NCI-H345 (cell line): ENCODE data around the gene ENTHD1.
"Not testable (repeated sequence)": the region's sequence is repeated elsewhere in the genome, so short reads cannot be mapped to it uniquely, and the experiment has no call there.

Source experiments
- DNase-seq: peaks from one replicate; lab custom pipeline; 2025; lab: John Stamatoyannopoulos, UW

ENTHD1 gene

DNA sequence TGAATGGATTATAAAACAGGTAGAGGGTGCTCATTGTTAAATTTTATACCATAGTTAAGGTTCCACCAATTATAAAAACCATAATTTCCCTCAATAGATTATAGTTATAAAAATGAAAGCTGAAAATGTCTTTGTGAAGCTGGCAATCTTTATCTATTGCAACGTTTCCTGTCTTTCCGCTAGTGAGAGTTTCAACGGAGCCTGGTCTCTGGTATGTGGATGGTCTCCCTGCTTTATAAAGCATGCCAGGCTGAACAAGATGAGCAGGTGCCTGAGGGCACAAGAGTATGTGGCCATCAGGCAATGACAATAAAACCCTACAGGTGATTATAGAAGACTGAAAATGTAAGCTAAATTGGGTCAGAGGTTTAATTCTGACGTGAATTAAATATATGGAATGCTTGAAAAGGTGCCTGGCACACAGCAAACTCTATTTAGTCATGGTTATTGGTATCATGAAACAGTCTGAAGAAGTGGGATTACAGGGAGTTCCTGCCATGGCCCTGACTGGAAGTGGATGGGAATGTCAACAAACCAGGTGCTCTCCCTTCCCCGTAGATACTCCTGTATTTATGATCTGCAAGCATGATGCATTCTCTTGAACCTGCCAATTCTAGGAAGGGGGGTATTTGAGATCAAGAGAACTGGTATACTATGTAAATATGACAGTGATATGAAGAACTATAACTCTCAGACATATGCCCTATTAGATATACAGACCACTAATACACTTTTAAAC, 115.7 kb downstream of the ENTHD1 start:
- DNase-seq, result peak; percentile 12

DNA sequence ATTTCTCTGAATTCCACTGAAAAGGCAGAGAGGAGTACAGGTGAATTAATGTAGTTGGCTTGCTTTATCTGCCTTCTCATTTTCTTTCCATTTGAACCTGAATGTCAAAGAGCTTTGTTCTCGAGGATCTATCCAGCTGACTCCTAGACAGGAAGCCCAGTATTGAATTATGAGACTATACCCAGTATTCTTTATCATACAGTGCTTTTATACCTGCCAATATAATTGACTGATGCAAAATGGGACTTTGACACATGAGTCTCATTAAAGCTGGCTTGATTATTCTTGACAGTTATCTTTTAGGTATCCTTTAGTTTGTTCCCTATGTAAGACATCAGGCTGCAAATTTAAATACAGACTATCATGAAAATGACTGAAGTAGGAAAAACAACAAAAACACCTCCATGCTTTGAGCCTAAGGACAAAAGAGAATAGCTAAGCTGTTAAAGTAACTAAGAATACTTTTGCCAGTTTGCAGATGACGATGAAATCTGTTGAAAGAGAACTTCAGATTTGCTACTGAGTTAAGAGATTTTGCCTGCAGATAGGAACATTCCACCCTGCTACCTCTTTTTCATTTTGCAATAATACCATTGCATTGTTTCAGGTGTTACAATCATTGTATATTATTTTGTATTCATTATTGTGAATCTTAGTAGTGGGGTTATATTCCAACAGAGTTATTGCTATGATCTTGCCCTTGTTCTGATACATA, 117.1 kb downstream of the ENTHD1 start:
- DNase-seq, result no peak

DNA sequence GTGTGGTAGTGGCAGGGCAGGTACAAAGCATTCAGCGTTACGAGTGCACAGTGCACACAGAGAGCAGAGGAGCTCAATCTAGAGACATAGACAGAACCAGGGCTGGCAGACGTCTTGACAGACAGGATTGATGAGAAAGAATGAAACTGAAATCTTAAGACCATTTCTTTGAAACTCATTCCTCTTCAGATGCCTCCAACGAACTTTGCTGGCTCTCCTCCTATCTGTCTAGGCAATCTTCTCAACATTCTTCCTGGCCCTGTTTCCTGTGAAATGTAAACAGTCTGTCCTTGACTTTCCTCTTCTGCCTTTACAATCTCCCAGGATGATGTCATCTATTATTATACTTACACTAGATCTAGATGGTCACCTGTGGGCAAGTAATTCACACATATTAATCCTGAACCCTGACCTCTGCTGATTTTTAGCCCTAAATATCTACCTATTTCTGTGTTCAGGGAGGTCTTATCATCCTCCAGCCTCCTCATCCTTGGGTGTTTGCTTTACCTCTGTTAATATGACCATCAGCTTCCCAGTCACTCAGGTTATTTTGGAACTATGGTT, 119.5 kb downstream of the ENTHD1 start:
- DNase-seq, result no peak

DNA sequence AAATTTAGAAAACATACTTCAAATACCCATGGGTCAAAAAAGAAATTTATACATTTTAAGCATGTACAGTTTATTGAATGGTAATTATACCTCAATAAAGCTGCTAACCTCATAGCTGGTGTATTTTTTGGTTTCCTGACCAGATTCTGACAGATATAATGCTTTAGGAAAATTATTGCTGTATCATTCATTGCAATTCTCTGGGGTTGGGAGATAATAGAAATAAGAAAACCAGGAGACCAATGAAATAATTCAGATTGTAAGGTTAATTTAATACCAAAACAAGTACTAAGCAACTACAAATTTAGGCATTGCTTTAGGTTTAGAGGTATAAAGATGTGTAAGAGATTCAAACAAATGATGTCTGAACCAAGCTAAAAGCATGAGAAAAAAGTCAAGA, 120.1 kb downstream of the ENTHD1 start:
- DNase-seq, result no peak

DNA sequence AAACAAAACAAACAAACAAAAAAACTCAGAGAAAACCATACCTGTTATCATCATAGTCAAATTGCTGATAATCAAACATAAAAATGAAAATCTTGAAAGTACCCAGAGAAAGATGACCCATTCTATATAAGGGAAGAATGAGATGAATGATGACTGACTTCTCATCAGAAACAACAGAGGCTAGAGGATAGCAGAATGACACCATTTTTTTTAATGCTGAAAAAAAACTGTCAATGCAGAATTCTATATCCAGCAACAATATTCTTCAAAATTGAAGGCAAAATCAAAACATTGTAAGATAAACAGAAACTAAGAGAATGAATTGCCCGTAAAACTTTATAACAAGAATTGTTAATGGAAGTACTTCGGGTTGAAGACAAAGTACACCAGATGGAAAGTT, 122.1 kb downstream of the ENTHD1 start:
- no peak for DNase-seq

DNA sequence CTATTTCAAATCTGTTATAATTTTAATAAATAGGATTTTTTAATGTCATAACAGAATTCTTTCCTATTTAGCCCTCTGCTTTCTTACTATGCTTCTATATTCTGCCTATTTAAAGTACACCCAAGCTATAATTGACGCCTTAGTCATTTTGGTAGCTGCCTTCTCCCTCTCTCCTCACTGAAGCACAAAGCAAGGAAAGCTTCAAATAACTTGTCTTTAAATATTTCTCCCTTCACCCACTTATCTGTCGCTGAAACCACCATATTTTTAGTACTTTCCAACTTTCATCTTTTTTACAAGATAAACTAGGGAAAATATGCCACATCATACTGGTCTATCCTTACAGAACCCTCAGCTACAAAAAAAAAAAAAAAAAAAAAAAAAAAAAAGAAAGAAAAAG, 127.9 kb downstream of the ENTHD1 start:
- DNase-seq, result no peak

DNA sequence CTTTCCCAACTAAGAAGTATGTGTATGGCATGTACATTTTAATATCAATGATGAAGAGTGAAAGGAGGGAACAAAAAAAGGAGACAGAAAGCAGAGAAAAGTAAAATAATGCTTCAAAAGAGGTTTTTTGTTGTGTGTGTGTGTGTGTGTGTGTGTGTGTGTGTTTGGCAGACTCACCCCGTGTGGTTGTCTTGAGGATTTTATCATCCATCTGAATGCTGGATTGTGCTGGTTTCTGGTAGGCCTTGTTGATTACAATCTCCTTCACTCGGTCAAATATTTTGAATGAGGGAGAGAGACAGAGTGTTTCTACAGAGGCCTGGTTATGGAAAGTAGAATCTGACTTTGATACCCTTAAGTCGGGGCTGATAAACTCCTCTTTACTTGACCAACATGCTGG, 128.5 kb downstream of the ENTHD1 start:
- no peak for DNase-seq

DNA sequence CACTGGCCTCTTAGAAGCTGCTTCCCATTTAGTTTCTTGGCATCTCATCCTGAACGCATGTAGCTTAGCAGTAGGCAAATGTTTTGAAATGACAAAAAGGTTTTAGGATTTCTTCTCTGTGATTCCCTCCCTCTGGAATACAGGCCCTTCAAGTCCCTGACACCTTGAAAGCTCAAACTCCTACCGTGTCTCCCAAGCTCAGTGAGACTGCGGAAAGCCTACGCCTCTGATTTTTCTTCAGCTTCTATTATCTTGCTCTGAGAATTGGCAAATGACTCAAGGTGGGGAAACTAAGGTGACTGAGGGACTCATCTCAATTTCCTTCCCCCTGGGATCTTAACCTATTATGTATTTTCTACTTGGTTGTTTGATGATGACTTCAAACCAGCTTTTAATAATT, 130.3 kb downstream of the ENTHD1 start:
- DNase-seq, result no peak

DNA sequence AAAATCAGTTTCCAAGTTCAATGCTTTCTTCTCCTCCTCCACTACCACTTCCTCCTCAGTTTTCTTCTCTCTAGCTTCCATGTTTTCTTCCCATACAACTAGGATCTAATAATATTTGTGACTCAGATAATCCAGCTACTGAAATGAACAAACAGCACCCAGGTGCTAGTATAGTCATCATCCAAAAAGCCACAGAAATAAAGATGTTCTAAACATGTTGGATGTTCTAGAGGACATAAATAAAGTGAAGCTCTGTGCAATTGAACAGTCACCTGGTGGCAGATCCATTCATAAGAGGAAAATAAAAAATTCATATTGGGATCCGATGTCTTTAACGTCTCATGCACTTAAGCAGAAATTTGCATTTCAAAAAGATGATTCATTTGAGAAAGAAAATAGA, 142.8 kb downstream of the ENTHD1 start:
- no peak for DNase-seq

DNA sequence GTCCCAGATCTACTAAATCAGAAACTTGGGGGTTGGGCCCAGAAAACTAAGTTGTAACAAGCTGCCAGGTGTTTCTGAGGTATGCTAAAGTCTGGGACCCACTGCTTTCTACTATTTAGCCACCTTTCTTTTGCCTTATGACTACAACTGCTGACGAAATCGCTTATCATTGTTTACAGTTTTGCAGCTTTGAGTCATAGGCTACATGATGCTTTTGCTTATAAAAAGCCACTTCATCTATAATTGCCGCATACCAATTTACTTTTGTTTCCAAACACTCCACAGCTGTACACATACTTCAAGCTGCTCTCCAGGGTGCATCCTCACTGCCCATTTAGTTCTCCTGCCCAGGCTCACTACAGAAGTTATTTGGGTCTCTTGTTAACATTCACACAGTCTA, 144.7 kb downstream of the ENTHD1 start:
- DNase-seq, result peak; percentile 71

DNA sequence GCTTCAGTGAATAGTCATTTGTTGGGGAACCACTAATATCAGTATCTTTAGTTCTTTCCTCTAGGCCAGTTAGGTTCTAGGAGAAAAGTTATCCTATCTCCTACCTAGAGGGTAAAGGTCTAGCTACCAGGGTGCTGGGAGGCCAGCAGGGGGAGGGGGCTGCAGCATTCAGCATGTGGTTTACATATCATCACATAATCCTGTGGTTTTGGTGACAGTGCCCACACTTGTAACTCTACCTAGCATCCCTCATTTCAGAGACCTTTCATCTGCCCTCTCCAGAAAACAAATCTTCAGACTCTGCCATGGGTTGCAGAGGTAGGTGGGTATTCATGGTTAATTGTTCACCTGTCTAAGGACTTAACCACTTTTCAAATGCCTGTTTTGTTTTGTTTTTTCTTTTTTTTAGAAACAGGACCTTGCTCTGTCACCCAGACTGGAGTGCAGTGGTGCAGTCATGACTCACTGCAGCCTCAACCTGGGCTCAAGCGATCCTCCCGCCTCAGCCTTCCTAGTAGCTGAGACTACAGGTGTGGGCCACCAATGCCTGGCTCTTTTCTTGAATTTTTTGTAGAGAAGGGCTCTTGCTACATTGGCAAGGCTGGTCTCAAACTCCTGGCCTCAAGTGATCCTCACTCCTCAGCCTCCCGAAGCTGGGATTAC, 146.8 kb downstream of the ENTHD1 start:
- DNase-seq, result no peak

DNA sequence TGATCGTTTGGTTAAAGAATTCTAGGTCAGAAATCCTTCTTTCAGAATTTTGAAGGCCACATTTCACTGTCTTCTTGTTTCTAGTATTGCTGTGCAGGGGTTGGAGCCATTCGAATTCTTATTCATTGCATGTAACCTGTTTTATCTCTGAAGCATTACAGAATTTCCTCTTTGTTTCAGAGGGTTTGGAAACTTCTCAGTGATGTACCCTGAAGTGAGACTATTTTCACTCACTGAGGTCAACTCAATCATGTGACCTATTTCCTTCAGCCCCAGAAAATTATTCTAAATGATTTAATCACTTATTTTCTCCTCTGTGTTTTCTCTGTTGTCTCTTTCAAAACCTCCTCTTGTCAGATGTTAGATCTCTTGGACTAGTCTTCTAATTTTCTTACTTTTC, 147.8 kb downstream of the ENTHD1 start:
- no peak for DNase-seq

DNA sequence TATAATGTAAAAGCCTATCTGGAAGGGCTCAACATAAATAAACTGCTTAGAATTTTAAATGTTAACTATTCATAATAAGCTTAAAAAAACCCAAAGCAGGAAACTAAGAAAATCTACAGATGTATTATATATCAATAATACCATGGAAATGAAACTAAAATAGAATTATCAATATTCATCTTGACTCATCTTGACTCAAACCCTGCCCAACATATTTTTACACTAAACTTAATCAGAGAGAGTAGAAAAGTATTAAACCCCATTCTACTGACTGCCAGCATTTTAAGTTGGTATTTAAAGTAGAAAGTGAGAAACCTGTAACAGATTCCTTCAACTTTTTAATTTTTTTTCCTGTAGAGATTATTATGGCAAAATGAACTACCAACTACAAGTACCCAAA, 149.2 kb downstream of the ENTHD1 start:
- no peak for DNase-seq

DNA sequence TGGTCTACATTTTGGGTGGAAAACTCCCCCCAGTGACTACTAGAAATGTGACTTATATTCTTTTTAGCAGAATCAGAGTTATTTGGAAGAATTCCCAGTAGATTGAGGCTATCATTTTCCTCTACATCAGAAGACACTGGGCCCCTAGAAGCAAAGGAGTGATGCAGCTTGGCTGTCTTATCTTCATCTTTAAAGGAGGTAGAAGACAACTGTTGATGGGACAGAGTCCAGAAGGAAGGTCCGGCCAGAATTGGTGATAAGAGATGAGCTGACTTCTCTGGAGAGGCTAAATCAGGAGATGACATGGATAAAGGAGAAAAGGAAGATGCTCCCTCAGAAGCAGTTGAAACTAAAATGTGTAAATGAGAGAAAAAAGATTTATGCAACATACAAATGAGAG, 149.6 kb downstream of the ENTHD1 start:
- DNase-seq, result no peak

DNA sequence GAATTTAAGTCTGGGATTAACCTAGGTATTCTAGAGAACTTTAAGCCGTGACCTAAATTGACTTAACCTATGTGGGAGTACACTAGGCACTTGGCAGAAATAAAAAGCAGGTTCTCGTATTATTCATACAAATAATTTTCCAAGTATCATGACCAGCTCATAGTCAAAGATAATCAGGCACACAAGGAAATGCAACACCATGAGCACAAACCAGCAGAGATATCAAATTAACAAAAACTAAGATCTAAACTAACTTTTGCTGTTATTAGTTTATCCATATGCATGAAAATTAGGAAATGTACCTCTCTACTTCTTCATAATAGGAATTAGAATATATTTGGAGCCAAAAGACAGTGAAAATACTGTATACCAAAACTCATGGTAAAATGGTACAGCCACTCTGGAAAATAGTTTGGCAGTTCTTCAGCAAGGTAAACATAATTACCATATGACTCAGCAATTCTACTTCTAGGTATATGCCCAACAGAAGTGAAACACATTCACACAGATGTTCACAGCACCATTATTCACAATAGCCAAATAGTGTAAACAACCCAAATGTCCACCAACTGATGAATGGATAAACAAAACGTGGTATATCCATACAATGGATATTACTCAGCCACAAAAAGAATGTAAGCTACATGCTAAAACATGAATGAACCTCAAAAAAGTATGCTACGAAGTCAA, 154.1 kb downstream of the ENTHD1 start:
- no peak for DNase-seq

DNA sequence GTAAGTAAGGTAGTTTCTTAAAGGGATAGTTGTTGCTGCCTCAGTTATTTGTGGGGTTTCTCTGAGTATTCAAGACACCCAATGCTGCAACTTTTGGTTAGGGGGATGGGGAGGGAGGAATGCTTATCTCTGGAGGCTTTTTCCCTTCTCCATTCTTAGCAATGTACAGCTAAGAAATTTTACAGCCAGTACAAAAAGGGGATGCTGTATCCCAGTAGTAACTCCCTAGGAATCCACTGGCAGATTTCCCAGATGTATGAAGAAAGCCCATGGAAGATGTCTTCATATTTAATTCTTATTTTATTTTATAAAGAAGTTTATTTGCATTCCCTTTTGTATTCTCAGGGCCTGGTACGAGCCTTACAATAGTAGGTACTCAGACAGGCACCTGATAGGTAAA, 154.8 kb downstream of the ENTHD1 start:
- no peak for DNase-seq

DNA sequence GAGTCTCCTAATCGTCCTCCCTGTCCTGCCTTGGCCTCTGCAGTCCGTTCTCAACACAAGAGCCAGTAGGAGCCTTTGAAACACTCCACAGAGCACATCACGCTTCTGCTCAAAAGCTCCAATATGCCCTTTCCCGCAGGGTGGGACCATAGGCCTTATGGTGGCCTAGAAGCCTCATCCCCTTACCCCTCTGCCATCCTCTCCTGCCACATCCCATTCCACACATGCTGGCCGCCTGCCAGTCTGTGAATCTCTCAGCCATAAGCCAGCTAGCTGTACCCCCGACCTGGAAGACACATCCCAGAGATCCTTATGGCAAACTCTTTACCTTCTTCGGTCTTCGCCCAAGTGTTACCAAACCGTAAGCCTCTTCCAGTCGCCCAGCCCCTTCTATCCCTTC, 157.8 kb downstream of the ENTHD1 start:
- no peak for DNase-seq

DNA sequence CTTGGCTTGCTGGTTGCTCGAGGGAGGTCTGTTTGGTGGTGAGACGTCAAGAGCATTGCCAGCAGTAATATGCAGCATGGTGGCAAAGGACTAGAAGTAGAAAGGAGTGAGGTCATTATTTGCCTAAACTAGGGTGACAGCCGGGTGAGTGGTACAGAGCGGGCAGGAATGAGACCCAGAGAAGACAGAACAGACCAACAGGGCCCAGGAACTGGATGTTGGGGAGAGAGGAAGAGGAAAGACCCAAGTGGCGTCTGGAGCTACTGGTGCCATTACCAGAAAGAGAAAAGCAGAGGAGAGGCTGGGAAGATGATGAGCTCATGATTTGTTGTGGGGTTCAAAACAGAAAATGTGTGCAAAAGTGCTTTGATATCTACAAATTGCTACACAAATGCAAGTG, 158.7 kb downstream of the ENTHD1 start:
- DNase-seq, result no peak

DNA sequence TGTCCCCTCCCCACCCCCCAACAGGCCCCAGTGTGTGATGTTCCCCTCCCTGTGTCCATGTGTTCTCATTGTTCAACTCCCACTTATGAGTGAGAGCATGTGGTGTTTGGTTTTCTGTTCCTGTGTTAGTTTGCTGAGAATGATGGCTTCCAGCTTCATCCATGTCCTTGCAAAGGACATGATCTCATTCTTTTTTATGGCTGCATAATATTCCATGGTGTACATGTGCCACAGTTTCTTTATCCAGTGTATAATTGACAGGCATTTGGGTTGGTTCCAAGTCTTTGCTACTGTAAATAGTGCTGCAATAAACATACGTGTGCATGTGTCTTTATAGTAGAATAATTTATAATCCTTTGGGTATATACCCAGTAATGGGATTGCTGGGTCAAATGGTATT, 159.5 kb downstream of the ENTHD1 start:
- DNase-seq, result not testable (repeated sequence)

DNA sequence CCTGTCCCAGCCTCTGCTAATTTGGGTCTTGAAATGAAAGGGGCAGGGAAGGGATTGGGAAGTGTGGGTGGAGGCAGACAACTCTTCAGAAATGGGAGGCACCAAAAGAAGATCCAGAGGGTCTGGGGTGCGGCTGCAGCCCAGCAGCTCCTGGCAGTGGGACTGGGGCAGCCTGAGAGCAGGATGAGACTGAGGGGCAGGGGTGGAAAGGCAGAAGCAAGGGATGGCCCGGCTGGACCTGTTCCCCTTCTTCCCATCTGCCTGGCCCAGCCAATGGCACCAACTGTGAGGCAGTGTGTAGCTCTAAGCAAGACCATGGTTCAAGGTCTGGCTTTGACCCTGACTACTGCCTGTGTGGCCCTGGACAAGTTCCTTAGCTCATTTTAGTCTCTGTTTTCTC, 160.4 kb downstream of the ENTHD1 start:
- no peak for DNase-seq

DNA sequence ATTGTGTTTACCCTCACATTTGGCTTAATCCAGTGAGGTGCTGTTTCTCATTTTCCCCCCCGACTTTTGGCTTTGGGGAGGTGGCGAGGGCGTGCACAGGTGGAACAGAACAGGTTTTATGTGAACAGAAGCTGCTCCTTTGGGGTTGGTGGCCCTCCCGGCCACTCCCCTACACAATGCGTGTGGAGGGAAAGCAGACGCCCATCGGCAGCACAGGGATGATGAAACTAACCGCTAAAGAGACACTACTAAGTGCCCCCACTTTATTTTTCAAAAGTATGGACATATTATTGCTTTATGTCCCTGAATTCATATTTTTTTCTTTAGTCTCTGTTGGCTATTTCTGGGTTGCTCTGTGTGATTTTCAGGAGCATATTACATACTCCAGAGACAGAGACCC, 160.9 kb downstream of the ENTHD1 start:
- no peak for DNase-seq

DNA sequence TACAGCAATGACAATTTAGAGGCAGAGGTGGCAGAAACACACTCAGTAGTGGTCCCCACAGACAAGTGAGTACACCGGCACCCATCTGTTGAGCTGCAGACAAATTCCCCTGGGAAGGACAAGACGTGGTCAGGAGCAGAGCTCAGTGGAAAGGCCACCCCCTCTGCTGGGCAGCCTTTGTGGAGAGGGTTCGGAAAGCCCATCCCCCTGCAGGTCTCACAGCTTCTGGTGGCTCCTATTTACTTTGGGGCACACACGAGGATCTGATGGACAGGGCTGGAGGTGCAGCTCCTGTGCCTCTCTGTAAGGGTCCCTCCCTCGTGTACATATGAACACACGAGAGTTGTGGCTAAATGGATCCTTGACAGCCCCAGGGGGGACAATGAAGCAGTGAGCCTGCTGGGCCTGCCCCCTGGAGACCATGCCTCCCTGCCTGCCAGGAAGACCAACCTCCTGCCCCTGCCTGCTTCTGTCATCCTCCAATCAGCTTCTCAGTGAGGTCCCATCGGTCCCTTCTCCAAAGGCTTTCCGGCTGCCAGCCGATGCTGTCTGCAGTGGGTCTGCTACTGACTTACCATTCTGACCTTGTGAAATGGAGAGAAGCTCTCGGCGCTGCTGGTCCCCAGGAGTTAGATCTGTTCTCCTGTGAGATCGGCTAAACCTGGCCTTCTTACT, 161.5 kb downstream of the ENTHD1 start:
- no peak for DNase-seq
